GM04504 (cell line): ENCODE data around the gene CHCHD6.
A peak's percentile ranks its signal among the peaks of the same experiment; 100 is the strongest.

Experiments used
- DNase-seq: peaks from one replicate; pipeline ENCODE4 v3.0.0-alpha.2; 2012; ENCODE audit warnings: low read depth

CHCHD6 gene

GRCh38 chr3:126743781-126744180, 39.7 kb downstream of the CHCHD6 start:
- no peak for DNase-seq

DNA sequence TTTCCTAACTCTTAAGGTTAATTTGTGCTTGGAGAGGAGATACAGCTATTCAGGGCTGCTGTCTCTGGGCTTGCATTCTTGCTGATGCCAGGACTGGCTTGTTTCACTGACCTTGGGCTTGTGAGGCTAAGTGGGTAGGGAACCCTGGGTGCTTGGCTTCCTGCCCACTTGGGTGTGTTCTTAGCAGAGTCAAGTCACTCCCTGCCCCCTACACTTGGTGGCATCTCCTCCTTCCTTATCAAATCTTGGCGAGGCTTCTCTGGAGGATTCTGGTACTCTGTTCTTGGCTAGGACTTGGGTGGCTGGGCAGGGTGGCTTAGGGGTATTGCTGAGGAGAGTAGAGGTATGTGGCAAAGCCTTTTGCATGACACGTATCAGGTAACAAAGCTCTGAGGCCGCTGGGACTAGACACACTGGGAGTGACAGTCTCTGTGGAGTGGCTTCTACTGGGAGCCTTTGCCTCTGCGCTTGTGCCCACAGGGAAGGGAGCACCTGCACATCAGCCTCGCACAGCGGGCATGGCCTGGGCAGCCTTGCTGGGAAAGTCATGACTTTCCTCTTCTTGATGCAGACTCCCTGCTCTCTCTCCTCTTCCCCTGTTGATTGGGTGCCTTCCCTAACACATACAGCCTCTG, 41.8 kb downstream of the CHCHD6 start:
- DNase-seq, result no peak

GRCh38 chr3:126746395-126747177, 42.5 kb downstream of the CHCHD6 start:
- no peak for DNase-seq

- DNase-seq, result no peak
These were observed 43.7 kb downstream of the CHCHD6 start for GRCh38 chr3:126747768-126748167.

- DNase-seq, result no peak
These were observed 44.9 kb downstream of the CHCHD6 start for GRCh38 chr3:126748701-126749546.

GRCh38 chr3:126749547-126749875, 45.5 kb downstream of the CHCHD6 start:
- DNase-seq, result no peak

- DNase-seq, result no peak
These were observed 46.1 kb downstream of the CHCHD6 start for GRCh38 chr3:126749931-126750755.

DNA sequence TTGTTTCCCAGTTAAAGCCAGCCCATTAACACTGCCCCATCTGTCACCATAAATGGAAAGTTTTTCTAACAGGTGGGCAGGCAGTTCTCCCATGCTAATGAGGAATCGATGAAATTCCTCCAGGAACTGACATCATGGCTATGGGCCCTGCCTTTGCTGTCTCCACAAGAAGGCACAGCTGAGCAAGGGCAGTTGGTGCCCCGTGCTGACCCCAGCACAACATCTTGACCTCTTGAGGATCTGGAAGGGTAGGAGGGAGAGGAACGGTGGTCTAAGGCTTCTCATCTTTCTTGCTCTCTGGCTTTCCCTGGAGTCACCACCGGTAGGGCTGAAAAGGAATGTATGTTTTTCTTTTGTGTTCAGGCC, 46.7 kb downstream of the CHCHD6 start:
- DNase-seq, result no peak

- DNase-seq, result no peak
These were observed 47.7 kb downstream of the CHCHD6 start for GRCh38 chr3:126751611-126752302.

GRCh38 chr3:126752303-126753190, 48.5 kb downstream of the CHCHD6 start:
- DNase-seq, result peak; percentile 33

DNA sequence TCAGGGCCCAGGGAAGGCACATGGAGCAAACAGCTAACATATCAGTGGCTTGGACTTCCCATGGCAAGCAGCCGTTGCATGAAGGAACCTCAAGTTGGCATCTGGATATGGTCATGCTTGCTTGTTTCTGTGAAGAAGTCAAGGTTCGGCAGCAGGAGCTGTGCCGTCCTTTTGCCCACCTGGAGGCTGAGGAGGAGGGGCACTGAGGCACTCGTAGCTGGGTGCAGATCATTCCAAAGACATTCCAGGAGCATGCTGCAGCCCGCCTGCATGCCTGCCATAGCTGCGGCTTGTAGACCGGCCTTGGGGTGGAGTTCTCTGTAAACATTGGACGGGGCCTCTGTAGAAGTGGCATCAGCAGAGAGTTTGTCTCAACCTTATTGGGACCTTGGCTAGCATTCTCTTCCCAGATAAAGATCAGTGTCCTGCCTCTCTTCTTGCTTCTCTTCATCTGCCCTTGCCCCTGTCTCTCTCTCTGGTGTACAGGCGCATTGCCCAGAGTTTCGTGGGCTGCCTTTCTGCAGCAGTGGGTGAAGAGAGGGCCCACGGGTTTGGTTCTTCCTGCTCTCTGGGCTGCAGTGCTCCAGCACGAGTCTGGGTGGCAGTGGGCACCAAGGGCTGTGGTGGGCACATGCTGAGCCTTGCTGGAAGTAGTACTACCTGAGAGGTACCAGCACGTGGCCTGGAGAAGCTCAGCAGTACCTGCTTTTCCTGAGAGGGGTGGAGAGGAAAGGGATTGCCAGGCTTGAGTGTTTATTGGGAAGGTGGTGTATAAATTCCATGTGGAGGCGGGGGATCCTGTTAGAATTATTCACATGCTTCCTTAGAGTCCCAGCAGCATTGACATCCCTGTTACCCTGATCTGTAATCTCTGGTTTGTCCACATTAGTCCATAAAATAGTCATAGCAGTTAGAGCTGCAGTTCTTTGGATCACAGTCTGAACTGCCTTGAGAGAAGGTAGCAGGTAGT, 49.4 kb downstream of the CHCHD6 start:
- no peak for DNase-seq

- DNase-seq, result no peak
These were observed 51.8 kb downstream of the CHCHD6 start for GRCh38 chr3:126755866-126756265.

- DNase-seq, result no peak
These were observed 54.0 kb downstream of the CHCHD6 start for GRCh38 chr3:126758026-126758425.

DNA sequence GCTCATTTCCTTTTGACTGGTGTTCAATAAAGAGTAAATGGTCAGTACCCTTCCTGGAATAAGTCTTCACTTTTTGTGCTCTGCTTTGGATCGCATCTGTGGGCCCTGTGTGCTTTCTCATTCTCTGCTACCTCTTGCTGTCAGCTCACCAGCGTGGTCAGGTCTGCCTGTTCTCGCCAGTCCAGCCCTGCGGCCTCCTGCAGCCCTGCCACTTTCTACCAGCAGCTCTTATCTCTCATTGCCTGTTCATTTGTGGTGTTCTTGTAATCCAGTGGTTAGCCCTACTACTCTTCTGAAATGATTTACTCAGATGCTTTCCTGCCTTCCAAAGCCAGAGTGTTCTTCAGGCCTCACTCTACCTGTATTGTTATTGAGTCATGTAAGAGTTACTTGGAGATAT, 54.8 kb downstream of the CHCHD6 start:
- DNase-seq, result no peak

DNA sequence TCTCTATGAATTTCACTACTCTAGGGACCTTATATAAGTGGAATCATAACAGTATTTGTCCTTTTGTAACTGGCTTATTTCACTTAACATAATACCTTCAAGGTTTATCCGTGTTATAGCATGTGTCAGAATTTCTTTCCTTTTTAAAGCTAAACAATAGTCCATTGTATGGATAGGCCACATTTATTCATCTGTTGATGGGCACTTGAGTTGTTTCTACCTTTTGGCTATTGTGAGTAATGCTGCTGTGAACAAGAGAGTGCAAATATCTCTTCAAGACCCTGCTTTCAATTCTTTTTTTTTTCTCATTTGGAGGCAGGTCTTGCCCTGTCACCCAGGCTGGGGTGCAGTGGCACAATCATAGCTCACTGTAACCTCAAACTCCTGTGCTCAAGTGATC, 56.5 kb downstream of the CHCHD6 start:
- no peak for DNase-seq

DNA sequence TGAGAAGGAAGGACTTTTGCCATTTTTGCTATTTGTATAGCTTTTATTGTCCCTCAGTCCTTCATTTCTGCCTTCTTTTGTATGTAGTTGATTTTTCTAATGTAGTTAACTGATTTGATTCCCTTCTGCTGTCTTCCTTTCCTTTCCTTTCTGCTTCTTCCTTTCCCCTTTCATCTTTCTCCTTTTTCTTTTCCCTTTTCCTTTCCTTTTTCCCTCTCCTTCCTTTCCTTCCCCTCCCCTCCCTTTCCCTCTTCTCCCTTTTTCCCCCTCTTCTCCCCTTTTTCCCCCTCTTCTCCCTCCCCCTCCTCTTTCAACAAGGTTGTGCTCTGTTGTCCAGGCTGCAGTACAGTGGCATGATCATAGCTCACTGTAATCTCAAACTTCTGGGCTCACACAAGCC, 59.0 kb downstream of the CHCHD6 start:
- no peak for DNase-seq

GRCh38 chr3:126765187-126766069, 61.4 kb downstream of the CHCHD6 start:
- DNase-seq, result no peak

GRCh38 chr3:126766653-126767052, 62.6 kb downstream of the CHCHD6 start:
- no peak for DNase-seq
